T-helper 17 cell (primary cell): ENCODE results near the gene MILR1. TPM values are rescaled to one million over a fixed set of nuclear protein-coding genes. Genes with fewer than 3 reads are reported as not detected.
"Not testable (repeated sequence)": the region's sequence is repeated elsewhere in the genome, so short reads cannot be mapped to it uniquely, and the experiment has no call there.

Source experiments
- ATAC-seq: fragments of 150-1000 bp; cut with Tn5 transposase; 2 replicates; pipeline ENCODE4 v1.10.0; 2021; ENCODE audit warnings: mild to moderate bottlenecking, moderate library complexity
- DNase-seq, 3 donors: peaks; one replicate each; pipeline versions ENCODE4 v3.0.0 to v3.0.0-alpha.2; 2020 to 2021
- H3K9me3 ChIP-seq: one replicate; pipeline ENCODE4 v1.7.0; 2013; ENCODE audit warnings: low read length, mild to moderate bottlenecking; ENCODE audit not compliant: control insufficient read depth, poor library complexity, severe bottlenecking
- H3K27ac Mint-ChIP-seq: one replicate; pipeline ENCODE4 v1.8.0; 2022; ENCODE audit warnings: mild to moderate bottlenecking, moderate library complexity, mixed read lengths
- H3K27me3 Mint-ChIP-seq: one replicate; pipeline ENCODE4 v1.8.0; 2022; ENCODE audit warnings: mixed read lengths
- H3K36me3 Mint-ChIP-seq: one replicate; pipeline ENCODE4 v1.8.0; 2022; ENCODE audit warnings: low read depth, mixed read lengths
- H3K4me1 Mint-ChIP-seq: one replicate; pipeline ENCODE4 v1.8.0; 2022; ENCODE audit warnings: mild to moderate bottlenecking, mixed read lengths
- H3K4me3 Mint-ChIP-seq: one replicate; pipeline ENCODE4 v1.8.0; 2022; ENCODE audit warnings: mild to moderate bottlenecking, moderate library complexity, mixed read lengths
- total RNA-seq, 4 donors: library from RNA in 2 of 4; stranded (reverse) in 2 of 4; gene quantifications; one replicate each; pipeline ENCODE4 v1.2.3 and lab custom pipeline; 2022 to 2026

The MILR1 gene
- total RNA-seq, 2 donors from 2014 or later, result 1.0 to 1.4 TPM

GRCh38 chr17:64495300-64495699 lies 46.4 kb downstream of the MILR1 start:
- H3K27ac Mint-ChIP-seq, H3K9me3 ChIP-seq, H3K36me3 Mint-ChIP-seq, ATAC-seq, H3K27me3 Mint-ChIP-seq, DNase-seq: not testable (repeated sequence)
- Mint-ChIP-seq H3K4me1 (peaks cover 49% of the 10 kb centered on the region), H3K4me3 (peak overlapping the region; percentile 66)

- H3K27me3 Mint-ChIP-seq, result no peaks in the 10 kb centered on the region
- peak overlapping the region; percentile 100 for H3K27ac Mint-ChIP-seq
- ATAC-seq, result no peak
- H3K4me3 Mint-ChIP-seq, result peak overlapping the region; percentile 100
- peaks cover 15% of the 10 kb centered on the region for H3K36me3 Mint-ChIP-seq
- no peak for DNase-seq
- no peaks in the 10 kb centered on the region for H3K9me3 ChIP-seq
- H3K4me1 Mint-ChIP-seq, result peaks cover 58% of the 10 kb centered on the region
These were observed 47.5 kb downstream of the MILR1 start for GRCh38 chr17:64496348-64496785.

GRCh38 chr17:64496786-64497564 lies 48.1 kb downstream of the MILR1 start, which contains the start of gene POLG2:
TSS of gene POLG2 (minus strand) at chr17:64497054. CDS start at chr17:64496968, 86 bp downstream.
- Mint-ChIP-seq H3K27me3 (no peaks in the 10 kb centered on the region), H3K36me3 (peaks cover 15% of the 10 kb centered on the region), H3K4me1 (peaks cover 62% of the 10 kb centered on the region), H3K4me3 (peak within 1 kb of the TSS; percentile 100), H3K27ac (peak within 1 kb of the TSS; percentile 100)
- H3K9me3 ChIP-seq, result no peaks in the 10 kb centered on the region
- DNase-seq, result peak; percentile 95 to 97 (median 95)
- ATAC-seq, result peak; percentile 82

- peak overlapping the region; percentile 100 for H3K27ac Mint-ChIP-seq
- no peaks in the 10 kb centered on the region for H3K9me3 ChIP-seq
- H3K4me3 Mint-ChIP-seq, result peak overlapping the region; percentile 100
- peaks cover 17% of the 10 kb centered on the region for H3K36me3 Mint-ChIP-seq
- no peak for DNase-seq
- H3K4me1 Mint-ChIP-seq, result peaks cover 67% of the 10 kb centered on the region
- no peaks in the 10 kb centered on the region for H3K27me3 Mint-ChIP-seq
- ATAC-seq, result no peak
These were observed 48.7 kb downstream of the MILR1 start for GRCh38 chr17:64497565-64498035.

GRCh38 chr17:64498308-64499203 lies 49.6 kb downstream of the MILR1 start:
- H3K27ac Mint-ChIP-seq, result peak overlapping the region; percentile 100
- H3K27me3 Mint-ChIP-seq, result no peaks in the 10 kb centered on the region
- peaks cover 73% of the 10 kb centered on the region for H3K4me1 Mint-ChIP-seq
- H3K9me3 ChIP-seq, result no peaks in the 10 kb centered on the region
- H3K4me3 Mint-ChIP-seq, result peak overlapping the region; percentile 100
- ATAC-seq, result no peak
- DNase-seq, result no peak
- peaks cover 17% of the 10 kb centered on the region for H3K36me3 Mint-ChIP-seq

- peak overlapping the region; percentile 81 for H3K4me3 Mint-ChIP-seq
- peaks cover 22% of the 10 kb centered on the region for H3K36me3 Mint-ChIP-seq
- H3K27ac Mint-ChIP-seq, result peak overlapping the region; percentile 100
These were observed 51.0 kb downstream of the MILR1 start for GRCh38 chr17:64499805-64500486.

GRCh38 chr17:64500487-64500859 lies 51.6 kb downstream of the MILR1 start:
- no peak for DNase-seq
- ATAC-seq, result no peak
- peaks cover 78% of the 10 kb centered on the region for H3K4me1 Mint-ChIP-seq
- H3K9me3 ChIP-seq, result no peaks in the 10 kb centered on the region
- H3K27ac Mint-ChIP-seq, result peak overlapping the region; percentile 100
- H3K4me3 Mint-ChIP-seq, result peak overlapping the region; percentile 81
- H3K27me3 Mint-ChIP-seq, result no peaks in the 10 kb centered on the region
- peaks cover 27% of the 10 kb centered on the region for H3K36me3 Mint-ChIP-seq

More at GRCh38 chr17:64499805-64500486, 51.0 kb downstream of the MILR1 start:
- Mint-ChIP-seq H3K27me3 (no peaks in the 10 kb centered on the region), H3K4me1 (peaks cover 75% of the 10 kb centered on the region)
- DNase-seq (no peak), ATAC-seq (no peak)
- no peaks in the 10 kb centered on the region for H3K9me3 ChIP-seq

- Mint-ChIP-seq H3K36me3 (peaks cover 30% of the 10 kb centered on the region), H3K4me1 (peaks cover 80% of the 10 kb centered on the region), H3K27me3 (no peaks in the 10 kb centered on the region), H3K27ac (peak overlapping the region; percentile 100), H3K4me3 (peak overlapping the region; percentile 81)
- ATAC-seq (no peak), DNase-seq (no peak)
- no peaks in the 10 kb centered on the region for H3K9me3 ChIP-seq
These were observed 52.2 kb downstream of the MILR1 start for GRCh38 chr17:64500862-64501765.

GRCh38 chr17:64502021-64502420 lies 53.1 kb downstream of the MILR1 start:
- peaks cover 76% of the 10 kb centered on the region for H3K4me1 Mint-ChIP-seq
- DNase-seq, result no peak
- H3K27ac Mint-ChIP-seq, result peak overlapping the region; percentile 100
- H3K27me3 Mint-ChIP-seq, result no peaks in the 10 kb centered on the region
- ATAC-seq, result no peak
- H3K36me3 Mint-ChIP-seq, result peaks cover 26% of the 10 kb centered on the region
- peak overlapping the region; percentile 81 for H3K4me3 Mint-ChIP-seq
- H3K9me3 ChIP-seq, result no peaks in the 10 kb centered on the region

- Mint-ChIP-seq H3K36me3 (peaks cover 24% of the 10 kb centered on the region), H3K27me3 (no peaks in the 10 kb centered on the region), H3K27ac (peak overlapping the region; percentile 100), H3K4me1 (peaks cover 72% of the 10 kb centered on the region), H3K4me3 (peak overlapping the region; percentile 99)
- DNase-seq (no peak), ATAC-seq (no peak)
- no peaks in the 10 kb centered on the region for H3K9me3 ChIP-seq
These were observed 53.9 kb downstream of the MILR1 start for GRCh38 chr17:64502809-64503208.

GRCh38 chr17:64503341-64503740 lies 54.4 kb downstream of the MILR1 start:
- no peaks in the 10 kb centered on the region for H3K9me3 ChIP-seq
- DNase-seq (no peak), ATAC-seq (no peak)
- Mint-ChIP-seq H3K4me1 (peaks cover 71% of the 10 kb centered on the region), H3K4me3 (peak overlapping the region; percentile 99), H3K27me3 (no peaks in the 10 kb centered on the region), H3K27ac (peak overlapping the region; percentile 100), H3K36me3 (peaks cover 24% of the 10 kb centered on the region)
